Panc1 (cell line): ENCODE measurements around the gene CNN2.

ENCODE experiments used
- POLR2AphosphoS5 ChIP-seq: IDR thresholded peaks from 2 replicates; pipeline ENCODE4 v1.6.1; 2012; ENCODE audit warnings: mild to moderate bottlenecking, low read depth, low read length, moderate library complexity
- TCF7L2 ChIP-seq: IDR thresholded peaks from 2 replicates; pipeline ENCODE4 v1.6.1; 2011; ENCODE audit warnings: mild to moderate bottlenecking, low read depth, low read length, inconsistent platforms
- TF ChIP-seq, protein P1 (sequence below): fragments of 450-650 bp; IDR thresholded peaks from 2 replicates; pipeline ENCODE4 v1.5.1; 2017; ENCODE audit warnings: mild to moderate bottlenecking

GRCh38 chr19:1006711-1007398 is 19.6 kb upstream of the CNN2 start:
- TF ChIP-seq, protein P1, sequence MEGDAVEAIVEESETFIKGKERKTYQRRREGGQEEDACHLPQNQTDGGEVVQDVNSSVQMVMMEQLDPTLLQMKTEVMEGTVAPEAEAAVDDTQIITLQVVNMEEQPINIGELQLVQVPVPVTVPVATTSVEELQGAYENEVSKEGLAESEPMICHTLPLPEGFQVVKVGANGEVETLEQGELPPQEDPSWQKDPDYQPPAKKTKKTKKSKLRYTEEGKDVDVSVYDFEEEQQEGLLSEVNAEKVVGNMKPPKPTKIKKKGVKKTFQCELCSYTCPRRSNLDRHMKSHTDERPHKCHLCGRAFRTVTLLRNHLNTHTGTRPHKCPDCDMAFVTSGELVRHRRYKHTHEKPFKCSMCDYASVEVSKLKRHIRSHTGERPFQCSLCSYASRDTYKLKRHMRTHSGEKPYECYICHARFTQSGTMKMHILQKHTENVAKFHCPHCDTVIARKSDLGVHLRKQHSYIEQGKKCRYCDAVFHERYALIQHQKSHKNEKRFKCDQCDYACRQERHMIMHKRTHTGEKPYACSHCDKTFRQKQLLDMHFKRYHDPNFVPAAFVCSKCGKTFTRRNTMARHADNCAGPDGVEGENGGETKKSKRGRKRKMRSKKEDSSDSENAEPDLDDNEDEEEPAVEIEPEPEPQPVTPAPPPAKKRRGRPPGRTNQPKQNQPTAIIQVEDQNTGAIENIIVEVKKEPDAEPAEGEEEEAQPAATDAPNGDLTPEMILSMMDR, result peak; percentile 19
- no peak for TF ChIP-seq POLR2AphosphoS5
- no peak for TF ChIP-seq TCF7L2
